Body of pancreas (tissue), 4 donors: ENCODE results near the gene IL17RB. TPM values are rescaled to one million over a fixed set of nuclear protein-coding genes. Genes with fewer than 3 reads are reported as not detected.

ENCODE experiments used
- ATAC-seq: fragments of 150-250 bp; one replicate; pipeline ENCODE4 v1.9.1; 2016
- DNase-seq, 4 donors: peaks; one replicate each; pipeline ENCODE4 v3.0.0-alpha.2; 2019
- H3K27ac ChIP-seq, 4 donors: fragments of 200-600 bp; sonication (generic); 1 replicate in 3 of 4; 2 replicates in 1 of 4; pipeline versions ENCODE4 v1.5.1 to v1.6.1; 2016 to 2019; ENCODE audit warnings: mild to moderate bottlenecking in 1 of 4, mixed read lengths in 1 of 4, moderate library complexity in 1 of 4
- H3K27me3 ChIP-seq, 2 donors: fragments of 200-600 bp; sonication (generic); one replicate each; pipeline ENCODE4 v1.6.0; 2016; ENCODE audit warnings: mild to moderate bottlenecking in 1 of 2
- H3K36me3 ChIP-seq, 2 donors: fragments of 200-600 bp; sonication (generic); replicated peaks in 1 of 2; 2 replicates each; pipeline ENCODE4 v1.5.1; 2016; ENCODE audit warnings: low read depth in 2 of 2; ENCODE audit not compliant: insufficient read depth in 1 of 2
- H3K4me1 ChIP-seq: fragments of 200-600 bp; sonication (generic); one replicate; pipeline ENCODE4 v1.6.0; 2016
- H3K4me3 ChIP-seq, 2 donors: fragments of 200-600 bp; sonication (generic); 1 replicate in 1 of 2; 2 replicates in 1 of 2; pipeline ENCODE4 v1.5.1; 2016 to 2019
- H3K9me3 ChIP-seq, 3 donors: fragments of 200-600 bp; sonication (generic); 1 replicate in 2 of 3; 2 replicates in 1 of 3; pipeline ENCODE4 v1.5.1; 2016
- POLR2A ChIP-seq, 3 donors: fragments of 450-650 bp; IDR thresholded peaks; one replicate each; pipeline ENCODE4 v1.6.1; 2016; ENCODE audit warnings: antibody characterized with exemption in 3 of 3, mild to moderate bottlenecking in 2 of 3
- WGBS, 2 donors: methylation state at CpG; one replicate each; pipeline ENCODE4 v1.1.5; 2017; 5-methylcytosine and 5-hydroxymethylcytosine counted together
- intact Hi-C: fragments of 100-400 bp; cut with DNase I; formaldehyde crosslinking; loops from one replicate; pipeline ENCODE4 v1.15.1; 2023
- total RNA-seq, 2 donors: library from RNA; depleted of rRNA; stranded (reverse); fragments of >200 nt; gene quantifications; one replicate each; pipeline ENCODE4 v1.1.0, GENCODE V29; 2016
- TF ChIP-seq, protein P1 (sequence below), 7 experiments: fragments of 450-650 bp in 4 of 7; fragments of 200-600 bp in 3 of 7; sonication (generic) in 3 of 7; IDR thresholded peaks; one replicate each; pipeline ENCODE4 v1.5.1; 2016 to 2019; ENCODE audit warnings: antibody characterized with exemption in 7 of 7

Gene IL17RB, protein sequence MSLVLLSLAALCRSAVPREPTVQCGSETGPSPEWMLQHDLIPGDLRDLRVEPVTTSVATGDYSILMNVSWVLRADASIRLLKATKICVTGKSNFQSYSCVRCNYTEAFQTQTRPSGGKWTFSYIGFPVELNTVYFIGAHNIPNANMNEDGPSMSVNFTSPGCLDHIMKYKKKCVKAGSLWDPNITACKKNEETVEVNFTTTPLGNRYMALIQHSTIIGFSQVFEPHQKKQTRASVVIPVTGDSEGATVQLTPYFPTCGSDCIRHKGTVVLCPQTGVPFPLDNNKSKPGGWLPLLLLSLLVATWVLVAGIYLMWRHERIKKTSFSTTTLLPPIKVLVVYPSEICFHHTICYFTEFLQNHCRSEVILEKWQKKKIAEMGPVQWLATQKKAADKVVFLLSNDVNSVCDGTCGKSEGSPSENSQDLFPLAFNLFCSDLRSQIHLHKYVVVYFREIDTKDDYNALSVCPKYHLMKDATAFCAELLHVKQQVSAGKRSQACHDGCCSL
- 10 to 100 TPM; 16.5 to 17.6 TPM for total RNA-seq

DNA sequence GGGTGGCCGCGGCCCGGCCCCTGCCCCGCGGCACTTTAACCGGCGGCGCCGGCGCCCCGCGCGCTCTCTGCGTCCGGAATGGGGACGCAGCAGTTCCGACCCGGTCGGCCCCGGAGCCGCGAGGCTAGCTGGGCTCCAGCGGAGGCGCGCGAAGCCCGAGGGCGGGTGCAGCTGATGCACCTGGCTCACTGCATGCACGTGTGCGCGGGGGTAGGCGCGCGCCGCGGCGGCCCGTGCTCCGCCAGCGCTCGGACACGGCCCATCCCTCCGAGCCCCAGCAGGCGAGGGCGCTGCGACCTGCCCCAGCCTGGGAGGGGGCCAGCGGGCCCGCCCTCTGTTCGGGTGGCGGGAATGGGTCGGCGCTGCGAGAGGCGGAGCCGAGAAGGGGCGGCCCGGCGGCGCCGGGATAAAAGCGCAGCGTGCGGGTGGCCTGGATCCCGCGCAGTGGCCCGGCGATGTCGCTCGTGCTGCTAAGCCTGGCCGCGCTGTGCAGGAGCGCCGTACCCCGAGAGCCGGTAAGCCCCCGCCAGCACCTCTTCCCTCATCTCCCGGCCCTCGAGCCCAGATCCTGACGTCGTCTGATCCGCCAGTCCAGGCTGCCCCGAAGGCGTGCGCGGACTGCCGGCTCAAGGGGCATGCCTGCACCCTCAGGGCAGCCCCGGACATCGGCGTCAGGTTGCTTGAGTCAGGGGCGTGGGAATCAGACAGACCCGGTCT lies at the start of gene IL17RB, which contains the start of gene CHDH:
TSS of gene IL17RB (plus strand) at position 435 of the 717 bp plus-strand sequence. CDS start at position 456, 21 bp downstream.
TSS of gene CHDH (minus strand) at position 286 of the 717 bp plus-strand sequence. CDS start 22,411 bp downstream, outside the sequence.
- intact Hi-C loops, result no loop called here
- Histone ChIP-seq H3K36me3 (no peaks in the 10 kb centered on the region), H3K9me3 (no peaks in the 10 kb centered on the region), H3K4me1 (peaks cover 54% of the 10 kb centered on the region), H3K27ac (peak within 1 kb of the TSS; percentile 89 to 99 (median 98)), H3K4me3 (peak within 1 kb of the TSS; percentile 31 to 41), H3K27me3 (no peaks in the 10 kb centered on the region)
- WGBS, 2 donors, result 0 to 2% methylated on average over 6 to 84 of the region's 91 CpGs
- TF ChIP-seq POLR2A (IDR thresholded peaks at IDR 0.05), result peak; percentile 78 to 86 (median 80)
- TF ChIP-seq, protein P1, sequence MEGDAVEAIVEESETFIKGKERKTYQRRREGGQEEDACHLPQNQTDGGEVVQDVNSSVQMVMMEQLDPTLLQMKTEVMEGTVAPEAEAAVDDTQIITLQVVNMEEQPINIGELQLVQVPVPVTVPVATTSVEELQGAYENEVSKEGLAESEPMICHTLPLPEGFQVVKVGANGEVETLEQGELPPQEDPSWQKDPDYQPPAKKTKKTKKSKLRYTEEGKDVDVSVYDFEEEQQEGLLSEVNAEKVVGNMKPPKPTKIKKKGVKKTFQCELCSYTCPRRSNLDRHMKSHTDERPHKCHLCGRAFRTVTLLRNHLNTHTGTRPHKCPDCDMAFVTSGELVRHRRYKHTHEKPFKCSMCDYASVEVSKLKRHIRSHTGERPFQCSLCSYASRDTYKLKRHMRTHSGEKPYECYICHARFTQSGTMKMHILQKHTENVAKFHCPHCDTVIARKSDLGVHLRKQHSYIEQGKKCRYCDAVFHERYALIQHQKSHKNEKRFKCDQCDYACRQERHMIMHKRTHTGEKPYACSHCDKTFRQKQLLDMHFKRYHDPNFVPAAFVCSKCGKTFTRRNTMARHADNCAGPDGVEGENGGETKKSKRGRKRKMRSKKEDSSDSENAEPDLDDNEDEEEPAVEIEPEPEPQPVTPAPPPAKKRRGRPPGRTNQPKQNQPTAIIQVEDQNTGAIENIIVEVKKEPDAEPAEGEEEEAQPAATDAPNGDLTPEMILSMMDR (IDR thresholded peaks at IDR 0.05), result peak in 2 of 7 experiments; percentile 22 to 34
- ATAC-seq (peak; percentile 79), DNase-seq (peak; percentile 90 to 92 (median 91))

DNA sequence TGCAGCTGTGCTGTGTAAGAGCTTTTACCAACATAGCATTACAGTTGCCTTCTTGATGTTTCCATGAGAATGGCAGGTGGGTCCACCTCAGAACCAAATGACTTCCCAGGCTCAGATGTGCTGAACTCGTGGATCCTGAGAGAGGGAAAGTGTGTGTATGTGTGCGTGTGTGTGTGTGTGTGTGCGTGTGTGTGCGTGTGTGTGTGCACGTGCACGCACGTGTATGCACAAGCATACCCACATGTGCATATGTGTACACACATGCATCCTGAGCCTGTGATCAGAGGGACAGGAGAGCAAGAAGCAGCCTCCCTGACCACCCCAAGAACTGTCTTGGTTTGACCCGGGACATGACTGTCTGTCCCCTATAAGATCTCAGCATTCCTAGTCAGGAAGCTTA lies 48.2 kb upstream of the IL17RB start:
- no peaks in the 10 kb centered on the region for H3K4me1 ChIP-seq
- DNase-seq (no peak), ATAC-seq (no peak)
- intact Hi-C loops, result no loop called here
- no peak overlapping the region for H3K27ac ChIP-seq
- H3K36me3 ChIP-seq, result no peaks in the 10 kb centered on the region
- 76 to 82% methylated on average over 8 of the region's 8 CpGs for WGBS, 2 donors
- no peak overlapping the region for H3K4me3 ChIP-seq
- no peak for TF ChIP-seq POLR2A (IDR thresholded peaks at IDR 0.05)
- TF ChIP-seq, protein P1 (IDR thresholded peaks at IDR 0.05), result no peak
- no peaks in the 10 kb centered on the region for H3K27me3 ChIP-seq
- no peaks in the 10 kb centered on the region for H3K9me3 ChIP-seq

DNA sequence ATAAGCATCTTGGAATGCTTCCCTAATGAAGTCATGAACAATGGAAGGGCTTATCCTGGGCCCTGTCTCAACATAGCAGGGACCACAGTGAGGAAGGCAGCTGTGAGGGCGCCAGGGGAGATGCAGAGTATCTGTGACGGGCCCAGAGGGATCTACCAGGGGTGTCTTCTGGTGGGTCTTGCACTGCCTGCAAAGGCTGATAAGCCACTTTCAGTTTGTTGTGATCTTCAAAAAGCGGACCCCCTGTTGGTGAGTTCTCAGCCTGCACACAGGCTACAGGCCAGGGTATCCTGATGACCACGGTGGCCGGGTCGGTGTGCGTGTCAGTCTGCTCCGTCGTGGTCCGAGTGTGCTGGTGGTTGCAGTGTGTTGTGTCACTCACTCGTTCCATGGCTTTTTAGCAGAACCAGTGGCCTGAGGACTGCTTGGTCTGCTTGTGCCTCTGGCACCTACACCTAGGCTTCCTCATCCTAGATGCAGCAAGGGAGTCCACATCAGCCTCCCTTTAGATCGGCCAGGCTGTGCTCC lies 47.0 kb upstream of the IL17RB start:
- DNase-seq (no peak), ATAC-seq (no peak)
- H3K9me3 ChIP-seq, result no peaks in the 10 kb centered on the region
- TF ChIP-seq, protein P1 (IDR thresholded peaks at IDR 0.05), result no peak
- no peak for TF ChIP-seq POLR2A (IDR thresholded peaks at IDR 0.05)
- no peak overlapping the region for H3K27ac ChIP-seq
- no peaks in the 10 kb centered on the region for H3K36me3 ChIP-seq
- H3K4me1 ChIP-seq, result no peaks in the 10 kb centered on the region
- H3K27me3 ChIP-seq, result no peaks in the 10 kb centered on the region
- WGBS, 2 donors, result 88 to 92% methylated on average over 2 to 12 of the region's 12 CpGs
- no peak overlapping the region for H3K4me3 ChIP-seq
- intact Hi-C loops, result no loop called here

DNA sequence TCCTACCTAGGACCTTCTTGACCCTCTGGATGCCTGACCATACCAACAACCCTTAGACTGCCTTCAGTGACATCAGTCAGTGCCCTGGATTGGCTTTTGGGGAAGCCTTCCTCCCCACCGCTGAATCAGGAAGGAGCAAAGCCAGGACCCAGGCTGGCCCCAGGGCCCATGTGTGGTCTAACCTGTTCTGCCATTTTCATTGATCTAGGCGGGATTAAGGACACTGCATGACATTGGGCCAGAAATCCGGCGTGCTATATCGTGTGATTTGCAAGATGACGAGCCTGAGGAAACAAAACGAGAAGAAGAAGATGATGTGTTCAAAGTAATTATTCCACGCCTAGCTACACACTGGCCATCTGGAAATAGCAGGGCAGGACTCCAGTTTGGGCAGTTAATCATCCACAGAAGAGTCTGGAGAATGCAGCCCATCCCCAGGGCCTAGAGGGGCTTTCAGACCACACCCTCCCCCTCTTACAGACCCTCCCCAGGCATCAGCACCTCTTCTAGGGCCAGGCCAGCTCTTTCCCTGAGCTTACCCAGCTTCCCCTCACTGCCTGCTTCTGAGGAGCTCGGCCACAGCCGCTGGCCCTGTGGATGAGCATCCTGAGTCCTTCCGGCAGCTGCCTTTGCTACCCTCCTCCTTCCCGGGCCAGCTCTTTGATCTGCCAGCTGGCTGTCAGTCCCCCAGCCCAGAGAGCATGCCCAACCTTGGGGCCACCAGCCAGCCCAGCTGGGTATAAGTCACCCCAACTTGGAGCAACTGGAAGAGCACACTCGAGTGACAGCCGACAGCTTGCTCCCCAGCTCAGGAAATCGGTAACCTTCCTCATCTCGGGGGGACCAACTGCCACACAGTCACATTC lies 46.1 kb upstream of the IL17RB start:
- H3K27ac ChIP-seq, result no peak overlapping the region
- no peaks in the 10 kb centered on the region for H3K27me3 ChIP-seq
- DNase-seq, result no peak
- H3K9me3 ChIP-seq, result no peaks in the 10 kb centered on the region
- H3K36me3 ChIP-seq, result no peaks in the 10 kb centered on the region
- ATAC-seq, result no peak
- intact Hi-C loops, result no loop called here
- TF ChIP-seq, protein P1 (IDR thresholded peaks at IDR 0.05), result no peak
- TF ChIP-seq POLR2A (IDR thresholded peaks at IDR 0.05), result no peak
- WGBS, 2 donors, result 77 to 79% methylated on average over 16 of the region's 16 CpGs
- no peak overlapping the region for H3K4me3 ChIP-seq
- H3K4me1 ChIP-seq, result no peaks in the 10 kb centered on the region
